Stimulated activated CD8-positive, alpha-beta memory T cell treated with anti-CD3 and anti-CD28 coated beads, Interleukin-2, amount 100 ng/mL, for 48 hours (primary cell): ENCODE data around the gene GZMM.

ENCODE experiments used
- DNase-seq, 2 donors: peaks; one replicate each; pipeline ENCODE4 v3.0.0-alpha.2; 2020; ENCODE audit warnings: low read depth in 2 of 2

The GZMM gene

GRCh38 chr19:597406-598315 lies 53.8 kb downstream of the GZMM start:
- no peak for DNase-seq
